Activated naive CD4-positive, alpha-beta T cell treated with anti-CD3 and anti-CD28 coated beads, Interleukin-2, amount 10 ng/mL, durations not matched to agents 7 days and 5 days (primary cell): ENCODE results near the gene MRPL23.

Experiments
- CTCF ChIA-PET: fragments of 350-600 bp; sonication (Branson Sonifier 250); formaldehyde crosslinking; loops from one replicate; lab custom pipeline; 2021; ENCODE audit warnings: antibody characterized with exemption; lab: Charles Lee
- DNase-seq: peaks from one replicate; pipeline ENCODE4 v3.0.0-alpha.2; 2020
- H3K27ac Mint-ChIP-seq: one replicate; pipeline ENCODE4 v1.8.0; 2021; ENCODE audit warnings: mild to moderate bottlenecking, moderate library complexity, mixed read lengths
- H3K27me3 Mint-ChIP-seq: one replicate; pipeline ENCODE4 v1.8.0; 2021; ENCODE audit warnings: mild to moderate bottlenecking, mixed read lengths
- H3K36me3 Mint-ChIP-seq: one replicate; pipeline ENCODE4 v1.8.0; 2021; ENCODE audit warnings: mixed read lengths
- H3K4me1 Mint-ChIP-seq: one replicate; pipeline ENCODE4 v1.8.0; 2021; ENCODE audit warnings: mixed read lengths
- H3K4me3 Mint-ChIP-seq: one replicate; pipeline ENCODE4 v1.8.0; 2021; ENCODE audit warnings: mild to moderate bottlenecking, moderate library complexity, mixed read lengths
- H3K9me3 Mint-ChIP-seq: one replicate; pipeline ENCODE4 v1.8.0; 2021; ENCODE audit warnings: mixed read lengths

MRPL23 gene

DNA sequence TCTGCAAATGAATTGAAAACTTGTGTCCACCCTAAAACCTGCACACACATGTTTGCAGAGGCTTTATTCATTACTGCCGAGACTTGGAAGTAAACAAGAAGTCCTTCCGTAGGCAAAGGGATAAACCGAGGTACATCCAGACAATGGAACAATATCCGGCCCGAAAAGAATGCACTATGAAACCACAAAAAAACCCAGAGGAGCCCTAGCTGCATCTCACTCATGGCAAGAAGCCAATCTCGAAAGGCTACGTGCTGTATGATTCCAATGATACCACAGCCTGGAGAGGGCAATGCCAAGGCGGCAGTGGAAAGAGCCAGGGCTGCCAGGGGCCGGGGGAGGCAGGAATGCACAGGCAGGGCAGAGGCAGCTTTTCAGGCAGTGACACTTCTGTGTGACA, 3.2 kb upstream of the MRPL23 start:
- Mint-ChIP-seq H3K27ac (no peak overlapping the region), H3K27me3 (peaks cover 7% of the 10 kb centered on the region), H3K4me1 (peaks cover 3% of the 10 kb centered on the region), H3K36me3 (no peaks in the 10 kb centered on the region), H3K4me3 (no peak overlapping the region), H3K9me3 (no peaks in the 10 kb centered on the region)
- CTCF ChIA-PET: no interaction called here
- DNase-seq: peak; percentile 16

DNA sequence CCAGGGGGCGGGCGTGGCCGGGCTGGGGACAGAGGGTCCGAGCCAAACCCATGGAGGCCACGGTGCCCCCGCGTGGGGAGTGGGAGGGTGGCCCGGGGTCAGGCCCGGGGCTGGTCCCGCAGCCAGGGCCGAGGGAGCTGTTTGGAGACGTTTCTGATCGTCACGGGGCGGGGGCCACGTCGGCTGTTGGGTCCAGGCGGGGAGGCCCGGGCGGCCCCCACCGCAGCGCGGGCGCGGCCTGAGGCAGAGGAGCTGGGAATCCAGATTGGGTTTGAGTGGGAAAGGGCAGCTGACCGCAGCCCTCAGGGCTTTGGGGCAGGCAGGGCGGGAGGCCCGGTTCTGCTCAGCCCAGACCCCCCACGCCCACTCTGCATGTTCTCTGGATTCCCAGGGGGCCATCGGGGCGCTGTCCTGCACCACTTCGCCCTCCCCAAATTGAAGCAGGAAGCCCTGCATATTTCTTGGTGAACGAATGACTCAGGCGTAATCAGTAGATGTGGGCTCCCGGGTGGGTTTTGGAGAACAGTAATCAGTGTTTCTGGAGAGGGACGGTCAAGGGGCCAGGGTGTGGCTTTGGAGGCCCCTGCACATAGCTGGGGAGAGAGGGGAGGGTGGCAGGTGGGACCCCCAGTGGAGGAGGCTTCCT, 583 bp downstream of the MRPL23 start:
- no peak for DNase-seq
- Mint-ChIP-seq H3K4me1 (no peaks in the 10 kb centered on the region), H3K27me3 (peaks cover 3% of the 10 kb centered on the region), H3K4me3 (no peak overlapping the region), H3K27ac (no peak overlapping the region), H3K36me3 (no peaks in the 10 kb centered on the region), H3K9me3 (no peaks in the 10 kb centered on the region)
- CTCF ChIA-PET: interaction anchor here (1.0 to 2.5 kb wide), 4 partner anchors 53 to 203 kb away, joined by 4 to 14 read pairs (median 7); no protein-coding TSS in a partner anchor

DNA sequence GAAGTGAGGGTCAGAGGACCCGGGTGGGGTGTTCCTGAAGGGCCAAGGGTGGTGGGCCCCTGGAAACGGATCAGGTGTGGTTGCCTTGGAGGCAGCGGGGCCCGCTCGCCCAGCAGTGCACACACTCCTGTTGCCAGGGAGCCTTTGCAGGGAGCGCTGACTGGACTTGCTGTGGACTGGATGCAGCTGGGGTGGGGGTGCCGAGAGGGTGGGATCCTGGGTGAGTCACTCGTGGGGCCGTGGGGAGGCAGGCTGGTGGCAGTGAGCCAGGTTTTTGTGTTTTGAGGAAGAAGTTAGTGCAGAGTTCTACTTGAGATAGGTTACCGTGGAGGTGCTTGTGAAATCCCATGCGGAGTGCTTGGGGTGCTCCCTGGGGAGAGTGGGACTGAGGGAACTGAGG, 1.3 kb downstream of the MRPL23 start:
- Mint-ChIP-seq H3K4me3 (no peak overlapping the region), H3K27me3 (peaks cover 3% of the 10 kb centered on the region), H3K9me3 (no peaks in the 10 kb centered on the region), H3K4me1 (no peaks in the 10 kb centered on the region), H3K36me3 (no peaks in the 10 kb centered on the region), H3K27ac (no peak overlapping the region)
- no peak for DNase-seq
- CTCF ChIA-PET: interaction anchor here (0.6 to 2.5 kb wide), 4 partner anchors 53 to 202 kb away, joined by 3 to 14 read pairs (median 6); no protein-coding TSS in a partner anchor

DNA sequence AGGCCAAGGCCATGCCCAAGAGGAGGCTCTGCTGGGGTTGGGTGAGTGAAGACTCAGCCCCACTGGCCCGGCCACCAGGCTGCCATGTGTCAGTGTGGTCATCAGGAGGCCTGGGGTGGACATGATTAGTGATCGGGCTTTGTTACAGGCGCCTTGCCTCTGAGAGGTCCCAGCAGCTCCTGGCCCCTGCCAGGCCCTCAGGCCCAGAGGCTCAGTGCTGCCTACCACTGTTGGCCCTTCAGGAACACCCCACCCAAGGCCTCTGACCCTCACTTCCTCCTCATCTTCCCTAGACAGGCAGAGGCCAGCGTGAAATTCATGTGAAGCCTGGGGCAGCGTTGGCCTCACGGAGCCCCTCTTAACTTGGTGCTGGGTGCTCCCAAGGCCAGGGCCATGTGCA, 2.2 kb downstream of the MRPL23 start:
- CTCF ChIA-PET: interaction anchor here (0.9 to 2.4 kb wide), 6 partner anchors 29 to 255 kb away, joined by 3 to 9 read pairs (median 4); no protein-coding TSS in a partner anchor
- no peaks in the 10 kb centered on the region for H3K27me3 Mint-ChIP-seq
- no peak for DNase-seq
- H3K36me3 Mint-ChIP-seq: no peaks in the 10 kb centered on the region
- no peak overlapping the region for H3K27ac Mint-ChIP-seq
- H3K4me3 Mint-ChIP-seq: no peak overlapping the region
- H3K9me3 Mint-ChIP-seq: no peaks in the 10 kb centered on the region
- H3K4me1 Mint-ChIP-seq: no peaks in the 10 kb centered on the region

DNA sequence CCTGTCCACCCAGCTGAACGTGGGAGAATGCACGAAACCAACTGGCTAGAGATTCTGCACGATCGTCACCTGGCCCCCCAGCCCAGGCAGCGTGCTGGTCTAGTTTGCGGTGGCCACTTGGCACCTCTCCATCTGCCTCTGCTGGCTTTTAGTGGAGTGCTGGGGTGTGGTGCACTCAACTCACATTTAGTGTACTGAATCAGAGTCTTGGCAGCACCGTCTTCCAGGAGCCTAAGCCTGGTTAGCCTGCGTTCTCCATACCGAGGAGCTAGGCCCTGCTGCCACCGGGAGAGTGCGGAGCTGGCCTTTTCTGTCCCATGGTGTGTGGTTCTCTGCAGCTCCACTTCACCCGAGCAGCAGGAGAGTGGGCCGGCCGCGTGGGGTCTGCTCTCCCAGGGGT, 2.8 kb downstream of the MRPL23 start:
- CTCF ChIA-PET: interaction anchor here (0.9 to 1.9 kb wide), 7 partner anchors 18 to 242 kb away, joined by 3 to 6 read pairs (median 3); no protein-coding TSS in a partner anchor

DNA sequence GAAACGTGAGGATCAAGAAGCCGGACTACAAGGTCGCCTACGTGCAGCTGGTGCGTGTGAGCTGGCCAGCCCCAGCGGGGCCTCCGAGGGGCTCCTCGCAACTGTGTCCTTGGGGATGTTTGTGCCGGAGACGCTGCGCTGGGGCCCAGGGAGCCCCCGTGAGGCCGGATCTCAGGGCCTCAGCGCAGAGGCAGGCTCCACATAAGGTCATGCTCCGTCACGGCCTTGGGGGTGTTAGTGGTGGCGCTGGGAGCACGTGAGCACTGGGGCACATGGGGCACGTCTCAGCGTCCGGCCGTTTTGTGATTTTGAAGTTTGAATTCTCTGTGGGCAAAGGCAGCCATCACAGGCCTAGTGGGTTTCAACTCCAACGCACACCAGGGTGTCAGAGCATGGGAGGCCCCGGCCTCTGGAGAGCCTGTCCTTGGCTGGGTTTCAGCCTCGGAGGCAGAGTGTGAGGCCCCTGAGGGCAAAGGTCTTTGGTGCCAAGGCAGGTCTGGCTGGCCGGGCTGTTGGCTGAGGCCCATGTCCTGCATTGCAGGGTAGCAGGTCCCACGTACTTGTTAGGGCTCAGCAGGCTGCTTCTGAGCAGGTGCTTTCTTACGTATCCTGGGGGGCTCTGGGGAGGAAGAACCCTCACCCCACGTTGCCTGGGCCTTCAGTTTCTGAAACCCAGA, 5.8 kb downstream of the MRPL23 start:
- CTCF ChIA-PET: no interaction called here
- H3K9me3 Mint-ChIP-seq: no peaks in the 10 kb centered on the region

More for the DNA sequence above, 2.8 kb downstream of the MRPL23 start:
- DNase-seq: no peak
- Mint-ChIP-seq H3K4me3 (no peak overlapping the region), H3K9me3 (no peaks in the 10 kb centered on the region), H3K27ac (no peak overlapping the region), H3K36me3 (no peaks in the 10 kb centered on the region), H3K4me1 (no peaks in the 10 kb centered on the region), H3K27me3 (no peaks in the 10 kb centered on the region)

DNA sequence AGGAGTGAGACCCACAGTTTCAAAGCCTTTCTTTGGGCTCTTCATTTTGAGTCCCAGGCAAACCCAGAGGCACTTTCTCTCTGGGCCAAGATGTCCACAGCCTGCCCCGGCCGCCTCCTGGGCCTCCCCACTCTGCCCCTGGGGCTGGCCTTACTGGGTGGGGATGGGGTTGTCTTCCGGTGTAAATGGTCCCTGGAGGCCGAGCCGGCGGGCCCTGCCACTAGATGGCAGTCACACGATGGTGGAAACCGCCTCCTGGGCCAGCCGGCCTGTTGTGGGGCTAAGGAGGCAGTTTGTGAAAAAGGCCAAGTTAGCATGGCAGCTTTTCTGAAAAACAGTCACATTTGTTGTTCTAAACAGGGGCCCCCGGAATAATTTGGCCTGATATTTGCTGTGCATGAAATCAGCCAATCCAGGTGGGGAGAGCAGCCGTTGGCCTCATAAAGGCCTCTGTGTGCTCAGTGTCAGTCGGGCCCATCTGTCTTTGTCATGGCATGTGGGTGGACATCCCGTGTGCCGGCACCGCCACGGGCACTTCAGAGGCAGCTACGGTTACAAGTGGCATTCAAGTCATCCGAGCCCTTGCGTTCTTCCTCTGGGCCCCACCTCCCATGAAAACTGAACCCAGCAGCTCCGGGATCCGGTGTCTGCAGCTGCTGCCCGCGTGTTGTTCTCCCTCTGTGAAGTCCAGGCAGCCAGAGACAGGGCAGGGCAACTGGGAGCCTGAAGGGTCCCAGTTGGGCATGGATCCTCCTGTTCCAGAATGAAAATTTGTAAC, 6.5 kb downstream of the MRPL23 start:
- Mint-ChIP-seq H3K27me3 (no peaks in the 10 kb centered on the region), H3K27ac (no peak overlapping the region), H3K36me3 (no peaks in the 10 kb centered on the region), H3K4me3 (no peak overlapping the region), H3K9me3 (no peaks in the 10 kb centered on the region), H3K4me1 (no peaks in the 10 kb centered on the region)
- CTCF ChIA-PET: no interaction called here
- peak; percentile 25 for DNase-seq

More for the DNA sequence above, 5.8 kb downstream of the MRPL23 start:
- no peaks in the 10 kb centered on the region for H3K27me3 Mint-ChIP-seq
- H3K36me3 Mint-ChIP-seq: no peaks in the 10 kb centered on the region
- H3K4me3 Mint-ChIP-seq: no peak overlapping the region
- no peak for DNase-seq
- H3K27ac Mint-ChIP-seq: no peak overlapping the region
- no peaks in the 10 kb centered on the region for H3K4me1 Mint-ChIP-seq

DNA sequence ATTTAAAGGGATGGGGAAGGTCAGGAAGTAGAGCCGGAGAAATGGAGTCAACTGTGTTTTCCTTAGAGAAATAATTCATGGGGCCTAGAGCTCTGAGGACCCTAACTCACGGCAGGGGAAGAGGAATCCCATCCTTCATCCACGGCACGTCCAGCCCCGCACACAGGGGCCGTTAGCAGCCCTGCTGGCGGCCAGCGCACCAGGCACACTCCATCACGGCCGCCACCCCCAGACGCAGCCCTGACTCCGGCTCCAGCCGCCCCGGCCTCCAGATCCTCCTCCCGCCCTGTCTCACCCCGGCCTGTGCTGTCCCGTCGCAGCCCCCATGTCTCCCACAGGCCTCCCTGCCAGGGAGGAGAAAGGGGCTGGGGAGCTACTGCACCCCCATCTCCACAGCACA, 11.2 kb downstream of the MRPL23 start:
- Mint-ChIP-seq H3K27ac (no peak overlapping the region), H3K27me3 (no peaks in the 10 kb centered on the region), H3K4me1 (no peaks in the 10 kb centered on the region), H3K4me3 (no peak overlapping the region), H3K36me3 (no peaks in the 10 kb centered on the region), H3K9me3 (no peaks in the 10 kb centered on the region)
- CTCF ChIA-PET: interaction anchor here (1.0 kb wide), 1 partner anchor 76 kb away, joined by 3 read pairs; no protein-coding TSS in a partner anchor
- DNase-seq: no peak

DNA sequence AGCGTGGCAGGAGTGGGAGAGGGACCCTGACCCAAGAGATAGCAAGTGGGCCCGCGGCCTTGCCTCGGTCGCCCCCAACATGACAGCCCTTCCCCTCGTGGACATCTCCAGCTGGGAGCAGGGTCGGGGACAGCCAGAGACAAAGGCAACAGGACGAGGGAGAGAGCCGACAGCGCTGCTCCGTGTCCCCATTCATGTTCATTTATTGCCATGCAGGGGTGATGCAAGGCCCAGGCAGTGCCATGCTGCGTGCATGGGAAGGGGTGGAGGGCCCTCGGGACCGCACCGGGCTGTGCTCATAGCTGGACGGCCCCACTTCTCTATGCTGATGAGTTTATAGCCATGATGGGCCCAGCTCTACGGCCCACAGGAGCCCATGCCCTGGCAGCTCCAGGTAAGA, 12.7 kb downstream of the MRPL23 start:
- Mint-ChIP-seq H3K4me3 (no peak overlapping the region), H3K4me1 (no peaks in the 10 kb centered on the region), H3K9me3 (no peaks in the 10 kb centered on the region), H3K27me3 (no peaks in the 10 kb centered on the region), H3K27ac (no peak overlapping the region), H3K36me3 (no peaks in the 10 kb centered on the region)
- CTCF ChIA-PET: interaction anchor here (1.7 kb wide), 1 partner anchor 266 kb away, joined by 4 read pairs; no protein-coding TSS in a partner anchor
- no peak for DNase-seq

DNA sequence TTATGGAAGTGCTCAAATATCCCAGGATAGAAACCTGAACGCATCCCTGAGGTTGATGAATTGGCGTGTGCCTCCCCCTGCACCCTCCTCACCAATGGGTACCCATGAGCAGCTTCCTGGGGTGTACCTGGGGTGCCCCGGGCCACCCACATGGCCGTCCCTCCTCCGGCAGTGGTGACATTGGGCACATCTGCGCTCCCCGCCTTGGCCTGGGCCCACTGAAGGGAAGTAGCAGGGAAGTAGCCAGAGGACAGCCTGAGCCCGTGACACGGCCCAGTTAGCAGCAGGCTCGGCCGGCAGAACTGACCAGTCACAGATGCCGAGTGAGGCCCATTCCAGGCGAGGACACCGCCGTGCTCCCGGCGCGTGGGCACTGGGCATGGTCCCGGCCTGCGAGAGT, 16.7 kb downstream of the MRPL23 start:
- no peaks in the 10 kb centered on the region for H3K36me3 Mint-ChIP-seq
- H3K9me3 Mint-ChIP-seq: no peaks in the 10 kb centered on the region
- no peak for DNase-seq
- CTCF ChIA-PET: no interaction called here
- no peak overlapping the region for H3K4me3 Mint-ChIP-seq
- H3K27me3 Mint-ChIP-seq: no peaks in the 10 kb centered on the region
- no peak overlapping the region for H3K27ac Mint-ChIP-seq
- no peaks in the 10 kb centered on the region for H3K4me1 Mint-ChIP-seq

DNA sequence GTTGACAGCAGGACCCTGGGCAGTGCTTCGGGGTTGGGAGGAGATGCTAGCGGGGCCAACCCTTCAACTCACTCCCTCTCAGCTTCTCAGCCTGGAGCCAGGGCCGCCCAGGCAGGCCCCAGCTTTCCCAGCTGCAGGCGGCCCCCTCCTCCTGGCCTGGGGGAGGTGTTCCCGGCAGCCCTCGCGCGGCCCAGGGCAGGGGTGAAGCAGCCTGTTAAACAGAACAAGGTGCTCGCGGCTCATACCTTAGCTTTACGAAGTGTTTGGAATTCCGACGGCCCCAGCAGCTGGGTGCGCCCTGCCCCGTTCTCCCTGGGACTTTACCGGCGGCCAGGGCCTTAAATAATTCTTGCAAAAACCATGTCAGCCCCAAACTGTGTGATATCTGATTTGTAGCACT, 17.2 kb downstream of the MRPL23 start:
- DNase-seq: no peak
- no peaks in the 10 kb centered on the region for H3K27me3 Mint-ChIP-seq
- H3K36me3 Mint-ChIP-seq: no peaks in the 10 kb centered on the region
- no peaks in the 10 kb centered on the region for H3K4me1 Mint-ChIP-seq
- CTCF ChIA-PET: no interaction called here
- no peaks in the 10 kb centered on the region for H3K9me3 Mint-ChIP-seq
- H3K27ac Mint-ChIP-seq: no peak overlapping the region
- no peak overlapping the region for H3K4me3 Mint-ChIP-seq

DNA sequence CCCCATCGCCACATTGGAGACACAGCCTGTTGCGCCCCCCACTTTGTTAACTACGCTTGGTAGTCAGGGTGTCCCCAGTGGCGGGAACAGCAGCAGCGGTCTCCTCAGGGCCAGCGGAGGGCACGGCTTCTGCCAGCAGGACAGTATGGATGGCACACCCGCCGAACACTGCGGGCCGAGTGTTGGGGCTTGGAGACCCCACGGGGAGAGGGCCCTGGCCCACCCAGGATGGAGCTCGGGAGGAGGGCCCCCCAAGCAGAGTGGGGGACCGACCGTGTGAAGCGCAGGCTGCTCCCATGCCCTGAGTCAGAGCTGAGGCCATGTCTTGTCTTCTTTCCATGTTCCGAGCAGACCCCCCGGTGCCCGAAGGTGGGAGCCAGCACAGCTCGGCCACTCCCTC, 17.8 kb downstream of the MRPL23 start:
- no peak overlapping the region for H3K4me3 Mint-ChIP-seq
- CTCF ChIA-PET: no interaction called here
- no peaks in the 10 kb centered on the region for H3K27me3 Mint-ChIP-seq
- H3K36me3 Mint-ChIP-seq: no peaks in the 10 kb centered on the region
- no peaks in the 10 kb centered on the region for H3K9me3 Mint-ChIP-seq
- H3K27ac Mint-ChIP-seq: no peak overlapping the region
- H3K4me1 Mint-ChIP-seq: no peaks in the 10 kb centered on the region
- no peak for DNase-seq

DNA sequence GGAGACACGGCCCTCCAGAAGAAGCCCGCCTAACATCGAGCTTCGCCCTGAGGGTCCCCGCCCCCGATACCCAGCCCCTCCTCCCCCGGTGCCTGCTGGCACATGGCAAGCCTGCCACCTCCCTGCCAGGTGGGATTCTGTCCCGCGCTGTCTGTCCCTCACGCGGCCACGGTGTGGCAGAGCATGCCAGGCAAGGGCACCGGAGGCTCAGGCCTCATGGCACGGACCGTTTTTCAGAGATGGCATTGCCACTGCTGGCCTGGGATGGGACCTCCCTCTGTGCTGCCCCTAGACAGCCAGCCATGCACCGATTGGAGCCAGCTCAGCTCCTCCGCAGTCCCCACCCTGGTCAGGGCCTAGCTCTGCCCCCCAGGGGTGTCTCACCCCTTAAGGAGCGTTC, 19.4 kb downstream of the MRPL23 start:
- CTCF ChIA-PET: no interaction called here
- no peaks in the 10 kb centered on the region for H3K4me1 Mint-ChIP-seq
- no peak overlapping the region for H3K27ac Mint-ChIP-seq
- H3K36me3 Mint-ChIP-seq: no peaks in the 10 kb centered on the region
- no peaks in the 10 kb centered on the region for H3K27me3 Mint-ChIP-seq
- DNase-seq: no peak
- no peak overlapping the region for H3K4me3 Mint-ChIP-seq
- no peaks in the 10 kb centered on the region for H3K9me3 Mint-ChIP-seq

DNA sequence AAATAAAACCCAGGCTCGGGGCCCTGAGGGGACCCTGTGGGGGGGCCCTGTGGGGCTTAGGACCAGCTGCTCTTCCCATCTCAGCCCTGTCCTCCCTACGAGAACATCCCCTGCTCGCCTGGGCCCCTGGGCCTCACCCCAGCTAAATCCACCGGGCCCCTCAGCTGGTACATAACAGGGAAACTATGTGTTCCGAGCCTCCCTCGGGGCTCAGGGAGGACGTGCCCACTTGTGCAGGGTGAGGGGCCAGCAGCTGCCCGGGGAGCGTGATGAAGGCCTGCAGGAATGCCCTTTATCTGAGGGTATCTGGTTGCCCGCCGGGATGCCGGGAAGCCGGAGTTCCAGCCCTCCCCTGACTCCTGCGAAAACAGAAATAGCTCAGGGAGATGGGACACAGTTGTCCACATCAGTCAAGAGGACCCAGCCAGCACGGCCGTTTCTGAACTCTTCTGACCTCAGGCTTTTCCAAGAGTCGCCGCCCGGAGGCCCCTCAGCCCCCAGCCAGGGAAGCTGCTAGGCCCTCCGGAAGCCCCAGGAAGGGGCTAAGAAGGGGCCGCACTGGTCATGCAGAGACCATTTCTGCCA, 20.6 kb downstream of the MRPL23 start:
- H3K27ac Mint-ChIP-seq: no peak overlapping the region
- H3K27me3 Mint-ChIP-seq: no peaks in the 10 kb centered on the region
- CTCF ChIA-PET: interaction anchor here (1.0 kb wide), 1 partner anchor 17 kb away, joined by 3 read pairs; no protein-coding TSS in a partner anchor
- DNase-seq: no peak
- H3K9me3 Mint-ChIP-seq: no peaks in the 10 kb centered on the region
- no peaks in the 10 kb centered on the region for H3K36me3 Mint-ChIP-seq
- no peaks in the 10 kb centered on the region for H3K4me1 Mint-ChIP-seq
- no peak overlapping the region for H3K4me3 Mint-ChIP-seq
